ENCODE measurements around the gene WWOX. TPM values are rescaled to one million over a fixed set of nuclear protein-coding genes. Genes with fewer than 3 reads are reported as not detected.

WWOX gene
- total RNA-seq, 1 donor from 2014 or later = 11.2 TPM

GRCh38 chr16:78695391-78695790, 595.9 kb downstream of the WWOX start:
- no peak for ATAC-seq

- no peak for ATAC-seq
These were observed 597.3 kb downstream of the WWOX start for GRCh38 chr16:78696797-78697196.

- ATAC-seq = no peak
These were observed 598.0 kb downstream of the WWOX start for GRCh38 chr16:78697426-78697825.

- no peak for ATAC-seq
These were observed 604.5 kb downstream of the WWOX start for GRCh38 chr16:78703936-78704335.

- ATAC-seq = no peak
These were observed 605.0 kb downstream of the WWOX start for GRCh38 chr16:78704416-78704815.

GRCh38 chr16:78705694-78706093, 606.2 kb downstream of the WWOX start:
- ATAC-seq = peak; percentile 100

- no peak for ATAC-seq
These were observed 607.2 kb downstream of the WWOX start for GRCh38 chr16:78706637-78707036.

GRCh38 chr16:78709137-78709884, 609.9 kb downstream of the WWOX start:
- ATAC-seq = no peak

GRCh38 chr16:78715106-78715505, 615.7 kb downstream of the WWOX start:
- ATAC-seq = no peak

- no peak for ATAC-seq
These were observed 616.2 kb downstream of the WWOX start for GRCh38 chr16:78715673-78716072.

GRCh38 chr16:78718141-78718540, 618.7 kb downstream of the WWOX start:
- no peak for ATAC-seq

GRCh38 chr16:78720416-78720815, 621.0 kb downstream of the WWOX start:
- no peak for ATAC-seq

GRCh38 chr16:78727536-78727935, 628.1 kb downstream of the WWOX start:
- no peak for ATAC-seq

- ATAC-seq = no peak
These were observed 630.2 kb downstream of the WWOX start for GRCh38 chr16:78729687-78730086.

- no peak for ATAC-seq
These were observed 632.3 kb downstream of the WWOX start for GRCh38 chr16:78731785-78732184.

GRCh38 chr16:78732696-78733095, 633.2 kb downstream of the WWOX start:
- ATAC-seq = no peak

- peak; percentile 75 for ATAC-seq
These were observed 635.9 kb downstream of the WWOX start for GRCh38 chr16:78735337-78735736.

GRCh38 chr16:78737630-78738029, 638.2 kb downstream of the WWOX start:
- ATAC-seq = no peak

GRCh38 chr16:78738557-78738956, 639.1 kb downstream of the WWOX start:
- ATAC-seq = no peak

- ATAC-seq = no peak
These were observed 640.8 kb downstream of the WWOX start for GRCh38 chr16:78740269-78740668.

GRCh38 chr16:78742501-78743283, 643.2 kb downstream of the WWOX start:
- ATAC-seq = peak; percentile 60

- ATAC-seq = no peak
These were observed 644.1 kb downstream of the WWOX start for GRCh38 chr16:78743556-78743955.

GRCh38 chr16:78744099-78744498, 644.6 kb downstream of the WWOX start:
- no peak for ATAC-seq

- ATAC-seq = no peak
These were observed 645.3 kb downstream of the WWOX start for GRCh38 chr16:78744796-78745107.
